HUES48 (cell line): ENCODE data around the gene TMEM238.

Source experiments
- H3K27ac ChIP-seq: one replicate; pipeline ENCODE4 v1.7.0; 2013; ENCODE audit warnings: low read depth, low read length, inconsistent platforms
- H3K27me3 ChIP-seq: 2 replicates; pipeline ENCODE4 v1.6.1; 2013; ENCODE audit warnings: mild to moderate bottlenecking, low read length; ENCODE audit not compliant: control insufficient read depth, insufficient read depth
- H3K36me3 ChIP-seq: 2 replicates; pipeline ENCODE4 v1.6.1; 2013; ENCODE audit warnings: low read length; ENCODE audit not compliant: control insufficient read depth, insufficient read depth
- H3K4me1 ChIP-seq: 2 replicates; pipeline ENCODE4 v1.6.1; 2013; ENCODE audit warnings: mild to moderate bottlenecking, low read length; ENCODE audit not compliant: control insufficient read depth, insufficient read depth
- H3K4me3 ChIP-seq: 2 replicates; pipeline ENCODE4 v1.5.1; 2013; ENCODE audit warnings: mild to moderate bottlenecking, low read depth, low read length
- H3K9ac ChIP-seq: 2 replicates; pipeline ENCODE4 v1.6.1; 2013; ENCODE audit warnings: mild to moderate bottlenecking, low read depth, low read length, moderate library complexity
- H3K9me3 ChIP-seq: 2 replicates; pipeline ENCODE4 v1.6.1; 2013; ENCODE audit warnings: low read length; ENCODE audit not compliant: control insufficient read depth, insufficient read depth

TMEM238 gene

GRCh38 chr19:55352549-55353145 lies 31.4 kb downstream of the TMEM238 start:
- H3K4me1 ChIP-seq: peaks cover 33% of the 10 kb centered on the region

DNA sequence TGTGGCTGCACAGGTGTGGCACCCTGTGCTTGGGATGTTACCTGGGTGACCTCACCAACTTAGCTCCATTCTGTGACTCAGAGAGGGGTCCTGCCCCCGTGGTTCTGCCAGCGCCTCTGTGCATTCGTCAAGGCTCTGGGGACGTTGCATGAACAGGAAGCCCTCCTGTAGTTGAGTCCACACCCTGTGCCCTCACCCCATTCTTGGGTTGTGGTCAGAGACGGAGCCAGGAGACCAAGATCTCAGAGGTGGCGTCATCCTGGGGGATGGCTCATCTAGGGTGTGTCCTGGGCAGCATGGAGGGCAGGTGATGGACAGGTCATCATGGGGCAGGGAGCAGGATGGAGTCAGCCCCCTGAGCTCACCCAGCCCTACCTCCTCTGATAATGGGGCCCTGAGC lies 32.1 kb downstream of the TMEM238 start:
- Histone ChIP-seq H3K4me3 (no peak overlapping the region), H3K9me3 (no peaks in the 10 kb centered on the region), H3K4me1 (peaks cover 34% of the 10 kb centered on the region), H3K9ac (no peak overlapping the region), H3K27me3 (peaks cover 48% of the 10 kb centered on the region), H3K27ac (no peak overlapping the region), H3K36me3 (peaks cover 10% of the 10 kb centered on the region)

More at GRCh38 chr19:55352549-55353145, 31.4 kb downstream of the TMEM238 start:
- Histone ChIP-seq H3K27ac (no peak overlapping the region), H3K9me3 (no peaks in the 10 kb centered on the region), H3K36me3 (peaks cover 4% of the 10 kb centered on the region), H3K9ac (no peak overlapping the region), H3K27me3 (peaks cover 54% of the 10 kb centered on the region), H3K4me3 (peak overlapping the region; percentile 84; the same call in 1 of the 2 replicates)

DNA sequence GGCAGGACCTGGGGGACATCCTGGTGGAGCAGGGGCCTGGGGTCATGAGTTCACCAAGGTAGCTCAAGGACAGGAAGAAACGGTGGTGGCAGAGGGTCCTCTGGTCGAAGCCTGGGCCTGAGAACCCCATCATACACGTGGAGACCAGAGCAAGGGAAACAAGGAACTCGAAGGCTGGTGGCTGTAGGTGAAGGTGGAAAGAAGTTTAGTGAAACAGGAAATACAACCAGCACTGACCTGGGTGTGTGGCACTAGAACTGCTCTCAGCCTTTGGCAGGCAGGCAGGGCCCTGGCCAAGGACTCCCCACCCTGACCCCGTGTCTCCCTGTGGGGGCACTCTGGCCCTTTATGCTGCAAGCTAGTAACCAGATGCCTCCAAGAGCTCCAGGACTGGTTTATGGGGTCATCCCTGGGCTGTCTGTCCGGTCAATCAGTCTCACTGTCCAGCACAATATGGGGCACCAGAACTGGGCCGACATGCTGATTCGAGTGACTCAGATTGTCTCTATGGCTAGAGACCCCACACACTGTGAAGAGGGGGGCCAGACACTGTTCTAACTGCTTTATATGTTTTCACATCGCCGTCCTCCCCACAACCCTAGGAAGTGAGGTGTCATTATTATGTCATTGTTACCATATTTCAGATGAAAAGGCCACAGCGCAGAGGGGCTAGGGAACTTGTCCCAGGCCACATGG lies 33.3 kb downstream of the TMEM238 start:
- Histone ChIP-seq H3K4me1 (peaks cover 34% of the 10 kb centered on the region), H3K27ac (no peak overlapping the region), H3K9ac (no peak overlapping the region), H3K4me3 (no peak overlapping the region), H3K9me3 (no peaks in the 10 kb centered on the region), H3K27me3 (peaks cover 36% of the 10 kb centered on the region), H3K36me3 (peaks cover 17% of the 10 kb centered on the region)

- peak overlapping the region; percentile 23; the same call in 1 of the 2 replicates for H3K4me3 ChIP-seq
- H3K4me1 ChIP-seq: peaks cover 29% of the 10 kb centered on the region
- peak overlapping the region; percentile 95 for H3K27ac ChIP-seq
- H3K36me3 ChIP-seq: peaks cover 35% of the 10 kb centered on the region
- no peaks in the 10 kb centered on the region for H3K9me3 ChIP-seq
- H3K27me3 ChIP-seq: peaks cover 19% of the 10 kb centered on the region
- peak overlapping the region; percentile 48; the same call in 1 of the 2 replicates for H3K9ac ChIP-seq
Observed at GRCh38 chr19:55348317-55349034, 35.6 kb downstream of the TMEM238 start.

DNA sequence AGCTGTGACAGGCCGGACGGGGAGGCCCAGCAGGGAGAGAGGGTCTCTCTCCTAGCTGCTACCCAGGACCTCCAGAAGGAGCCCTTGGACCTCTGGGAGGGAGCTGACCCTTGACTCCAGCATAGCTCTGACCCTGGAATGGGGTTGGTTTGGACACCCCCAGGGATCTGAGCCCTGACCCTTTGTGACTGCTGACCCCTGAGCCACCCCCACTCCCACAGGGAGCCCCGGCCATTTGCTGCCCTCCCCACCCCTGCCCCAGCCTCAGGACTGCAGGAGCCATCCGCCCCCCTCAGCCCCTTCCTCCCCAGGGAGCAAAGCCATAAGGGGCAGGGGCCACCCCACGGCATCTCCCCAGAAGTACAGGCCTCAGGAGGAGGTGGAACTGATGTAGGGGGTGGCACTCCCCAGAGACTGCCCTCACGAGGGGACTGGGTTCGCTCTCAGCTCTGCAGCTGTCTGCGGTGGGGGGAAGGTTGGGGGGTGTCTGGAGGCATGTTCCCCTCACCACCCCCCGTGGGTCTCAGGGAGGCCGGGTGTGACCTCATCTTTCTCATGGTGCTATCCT lies 36.6 kb downstream of the TMEM238 start:
- peaks cover 9% of the 10 kb centered on the region for H3K27me3 ChIP-seq
- no peaks in the 10 kb centered on the region for H3K9me3 ChIP-seq
- H3K27ac ChIP-seq: peak overlapping the region; percentile 95
- H3K4me3 ChIP-seq: no peak overlapping the region
- H3K9ac ChIP-seq: no peak overlapping the region
- H3K36me3 ChIP-seq: peaks cover 45% of the 10 kb centered on the region
- peaks cover 27% of the 10 kb centered on the region for H3K4me1 ChIP-seq

GRCh38 chr19:55346725-55347441 lies 37.2 kb downstream of the TMEM238 start:
- H3K9ac ChIP-seq: no peak overlapping the region
- no peaks in the 10 kb centered on the region for H3K9me3 ChIP-seq
- peaks cover 29% of the 10 kb centered on the region for H3K4me1 ChIP-seq
- peaks cover 51% of the 10 kb centered on the region for H3K36me3 ChIP-seq
- H3K27ac ChIP-seq: no peak overlapping the region
- no peak overlapping the region for H3K4me3 ChIP-seq
- H3K27me3 ChIP-seq: peaks cover 3% of the 10 kb centered on the region

- Histone ChIP-seq H3K9ac (no peak overlapping the region), H3K27me3 (no peaks in the 10 kb centered on the region), H3K4me3 (no peak overlapping the region), H3K27ac (no peak overlapping the region), H3K36me3 (peaks cover 53% of the 10 kb centered on the region), H3K9me3 (no peaks in the 10 kb centered on the region), H3K4me1 (peaks cover 35% of the 10 kb centered on the region)
Observed at GRCh38 chr19:55345818-55346724, 38.0 kb downstream of the TMEM238 start.

- no peaks in the 10 kb centered on the region for H3K27me3 ChIP-seq
- H3K36me3 ChIP-seq: peaks cover 53% of the 10 kb centered on the region
- H3K4me3 ChIP-seq: no peak overlapping the region
- no peaks in the 10 kb centered on the region for H3K9me3 ChIP-seq
- no peak overlapping the region for H3K27ac ChIP-seq
- no peak overlapping the region for H3K9ac ChIP-seq
- H3K4me1 ChIP-seq: peaks cover 32% of the 10 kb centered on the region
Observed at GRCh38 chr19:55345101-55345817, 38.8 kb downstream of the TMEM238 start.

DNA sequence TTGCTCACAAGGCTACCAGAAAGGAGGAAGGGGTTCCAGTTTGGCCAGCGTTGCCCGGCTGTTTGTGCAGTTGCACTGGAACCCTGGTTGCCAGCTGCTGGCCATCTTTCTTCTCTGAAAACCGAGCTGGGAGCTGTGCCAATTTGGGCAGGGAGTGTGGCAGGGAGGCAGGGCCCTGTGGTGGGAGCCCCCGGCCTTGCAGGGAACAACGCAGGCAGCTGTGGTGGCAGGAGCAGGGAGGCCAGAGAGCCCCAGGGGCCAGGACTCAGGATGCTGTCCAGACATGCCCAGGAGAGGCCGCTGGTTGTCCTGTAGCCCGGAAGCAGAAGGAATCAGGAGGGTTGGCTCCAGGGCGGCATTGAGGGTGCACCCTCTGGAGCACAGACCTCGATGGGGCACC lies 39.6 kb downstream of the TMEM238 start:
- Histone ChIP-seq H3K4me3 (no peak overlapping the region), H3K36me3 (peaks cover 52% of the 10 kb centered on the region), H3K9ac (no peak overlapping the region), H3K27ac (no peak overlapping the region), H3K9me3 (no peaks in the 10 kb centered on the region), H3K4me1 (peaks cover 27% of the 10 kb centered on the region), H3K27me3 (no peaks in the 10 kb centered on the region)
